Cerebellar cortex (tissue), 1 donor: ENCODE data around the gene INTS11.

ENCODE experiments used
- DNase-seq: peaks from one replicate; pipeline ENCODE4 v3.0.0-alpha.2; 2015; ENCODE audit warnings: low spot score

INTS11 gene

DNA sequence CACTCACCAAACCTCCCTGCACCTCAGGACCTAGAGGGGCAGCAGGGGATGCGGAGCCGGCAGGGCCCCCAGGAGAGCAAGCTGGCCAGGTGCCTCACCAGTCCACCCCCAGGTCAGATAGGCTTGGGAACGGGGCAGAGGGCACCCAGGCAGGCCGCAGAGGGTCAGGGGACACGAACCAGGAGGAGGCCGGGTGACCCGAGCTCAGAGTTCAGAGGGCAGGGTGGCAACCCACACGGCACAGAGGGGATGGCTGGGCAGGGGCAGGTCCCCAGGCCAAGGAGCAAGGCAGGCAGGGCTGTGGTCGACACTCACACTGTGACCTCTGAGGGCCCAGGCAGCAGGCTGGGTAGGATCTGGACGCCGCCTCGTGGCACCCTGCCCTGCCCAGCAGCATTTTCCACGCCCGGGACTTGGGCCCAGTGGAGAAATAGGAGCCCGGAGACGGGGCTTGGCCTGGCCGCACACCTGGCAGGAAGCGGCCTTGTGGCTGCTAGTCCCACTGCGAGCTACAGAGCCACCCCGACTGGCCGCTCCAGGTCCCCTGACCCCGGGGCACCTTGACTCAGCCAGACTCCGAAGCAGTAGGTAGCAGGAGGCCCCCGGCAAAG, 19.5 kb upstream of the INTS11 start:
- no peak for DNase-seq

DNA sequence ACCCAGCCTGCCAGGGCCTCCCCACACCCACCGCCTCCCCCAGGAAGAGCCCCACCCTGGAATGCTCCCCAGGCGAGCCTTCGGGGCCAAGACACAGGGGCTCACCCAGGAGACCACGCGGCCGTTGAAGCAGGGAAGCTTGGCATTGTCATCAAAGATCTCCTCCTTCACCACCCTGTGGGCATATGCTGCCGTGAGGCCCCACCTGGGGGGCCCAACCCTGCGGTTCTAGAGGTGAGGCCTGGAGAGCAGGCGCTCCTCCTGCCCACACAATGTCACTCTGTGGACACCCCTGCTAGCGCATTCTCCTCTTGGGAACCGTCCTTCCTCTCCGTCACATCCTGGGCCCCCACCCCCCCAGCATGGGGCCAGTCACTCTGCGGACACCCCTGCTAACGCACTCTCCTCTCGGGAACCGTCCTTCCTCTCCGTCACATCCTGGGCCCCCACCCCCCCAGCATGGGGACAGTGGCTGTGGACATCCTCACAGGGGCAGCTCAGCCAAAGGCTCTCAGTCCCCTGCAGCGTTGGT, 18.2 kb upstream of the INTS11 start:
- no peak for DNase-seq

DNA sequence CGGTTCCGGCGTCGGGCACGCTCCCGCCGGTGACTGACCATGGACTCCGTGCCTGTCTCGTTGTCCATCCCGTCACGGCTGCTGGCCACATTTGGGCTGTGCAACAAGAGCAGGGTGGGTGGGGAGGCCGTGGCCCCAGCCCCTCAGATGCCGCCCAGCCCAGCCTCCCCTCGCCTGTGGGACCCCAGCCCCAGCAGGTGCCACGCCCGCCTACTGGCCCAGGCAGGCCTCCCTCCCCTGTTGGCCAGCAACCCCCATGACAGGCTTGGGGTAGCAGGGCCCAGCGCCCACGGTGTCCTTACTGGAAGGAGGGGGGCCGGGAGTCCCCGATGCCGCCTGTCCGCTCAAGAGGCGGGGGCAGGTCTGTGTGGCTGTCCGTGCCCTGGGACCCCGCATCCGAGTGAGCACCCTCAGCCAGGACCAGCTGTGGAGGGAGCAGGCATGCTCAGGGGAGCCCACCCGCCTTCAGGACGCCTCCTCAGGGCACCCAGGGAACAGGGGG, 17.7 kb upstream of the INTS11 start:
- no peak for DNase-seq

DNA sequence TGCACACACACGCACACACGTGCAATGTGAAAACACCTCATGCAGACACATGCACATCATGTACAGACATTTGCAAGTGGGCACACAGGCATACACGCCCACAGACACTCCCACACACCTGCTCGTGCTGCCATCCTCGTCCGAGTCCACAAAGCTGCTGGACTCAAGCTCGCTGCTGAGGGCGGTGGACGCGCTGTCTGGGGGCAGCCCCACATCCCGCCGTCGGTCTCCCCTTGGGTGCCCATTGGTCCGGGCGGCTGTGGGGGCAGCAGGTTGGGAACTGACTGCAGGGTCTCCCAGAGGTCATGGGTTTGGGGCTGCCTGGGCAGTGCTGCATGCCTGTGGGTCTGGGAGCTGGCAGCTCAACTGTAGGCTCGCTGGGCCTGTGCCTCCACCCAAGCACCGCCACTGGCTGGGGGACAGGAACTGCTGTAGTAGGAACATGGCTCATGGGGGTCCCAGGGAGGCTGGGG, 17.1 kb upstream of the INTS11 start:
- no peak for DNase-seq

- no peak for DNase-seq
Observed at GRCh38 chr1:1340791-1341548, 16.5 kb upstream of the INTS11 start.

DNA sequence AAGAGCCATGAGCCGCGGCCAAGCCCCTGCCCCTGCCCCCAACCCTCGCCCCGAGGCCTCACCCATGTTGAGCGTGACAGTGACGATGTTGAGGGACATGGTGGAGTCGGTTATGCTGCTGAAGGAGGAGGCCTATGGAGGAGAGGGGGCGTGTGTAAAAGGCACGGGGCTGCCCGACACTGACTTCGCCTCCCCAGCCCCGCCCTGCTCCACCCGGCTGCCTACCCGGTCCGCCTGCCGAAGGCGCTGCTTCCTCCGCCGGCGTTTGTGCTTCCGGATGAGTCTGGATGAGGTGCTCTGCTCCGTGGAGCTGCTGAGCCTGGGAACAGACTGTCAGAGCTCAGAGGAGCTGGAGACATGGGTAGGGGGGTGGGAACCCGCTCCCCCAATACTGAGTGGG, 15.7 kb upstream of the INTS11 start:
- DNase-seq, result no peak

- DNase-seq, result no peak
Observed at GRCh38 chr1:1338278-1338677, 13.8 kb upstream of the INTS11 start.

DNA sequence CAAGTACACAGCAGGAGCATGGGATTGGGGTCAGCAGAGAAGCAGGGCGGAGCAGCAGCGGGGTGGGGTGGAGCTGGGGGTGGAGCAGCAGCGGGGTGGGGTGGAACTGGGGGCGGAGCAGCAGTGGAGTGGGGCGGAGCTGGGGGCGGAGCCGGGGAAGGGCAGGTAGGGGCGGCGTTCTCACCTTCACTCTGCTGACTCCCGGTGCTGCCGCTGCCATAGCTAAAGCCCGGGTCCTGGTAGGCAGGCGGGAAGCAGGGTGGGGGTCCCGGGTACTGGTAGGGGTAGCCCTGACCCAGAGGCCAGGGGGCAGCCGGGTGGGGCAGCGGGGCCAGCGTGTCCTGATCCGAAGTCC, 13.3 kb upstream of the INTS11 start:
- no peak for DNase-seq

DNA sequence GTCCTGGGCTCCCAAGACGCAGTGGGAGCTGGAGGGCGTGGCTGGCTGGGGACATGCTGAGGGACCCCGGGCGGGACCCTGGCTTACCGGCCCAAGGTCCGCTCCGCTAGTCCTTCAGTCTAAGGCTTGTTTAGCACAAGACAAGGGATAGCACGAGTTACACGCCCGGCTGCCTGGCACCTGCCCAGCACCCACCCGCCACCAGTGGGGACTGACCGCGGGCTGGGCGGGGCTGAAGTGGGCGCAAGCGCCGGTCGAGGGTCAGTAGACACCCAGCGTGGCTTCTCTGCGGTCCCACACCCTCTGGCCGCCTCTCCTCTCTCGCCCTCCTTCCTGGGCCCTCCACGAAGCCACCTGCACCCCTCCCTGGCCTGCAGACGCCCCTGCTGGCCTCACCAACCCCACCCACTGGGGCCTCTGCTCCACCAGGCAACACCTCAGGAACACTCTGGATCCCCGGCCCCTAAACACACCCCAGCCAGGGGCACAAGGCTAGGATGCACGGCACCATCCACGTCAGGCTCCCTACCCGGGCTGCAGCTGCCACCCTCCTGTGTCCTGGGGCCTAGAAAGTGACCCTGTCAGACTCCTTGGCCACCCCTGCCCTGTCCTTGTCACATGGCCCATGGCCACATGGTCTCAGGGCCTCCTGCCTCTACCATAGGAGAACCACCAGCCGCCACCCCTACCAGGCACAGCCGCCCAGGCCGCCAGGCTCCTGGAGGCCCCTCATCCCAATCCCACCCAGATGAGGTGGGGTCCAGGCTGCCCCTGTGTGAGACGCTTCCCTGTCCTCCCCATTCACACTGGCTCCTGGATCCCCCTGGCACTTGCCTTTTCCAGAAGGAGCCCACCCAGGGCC, 12.7 kb upstream of the INTS11 start:
- no peak for DNase-seq

- no peak for DNase-seq
Observed at GRCh38 chr1:1336446-1336845, 12.0 kb upstream of the INTS11 start.

DNA sequence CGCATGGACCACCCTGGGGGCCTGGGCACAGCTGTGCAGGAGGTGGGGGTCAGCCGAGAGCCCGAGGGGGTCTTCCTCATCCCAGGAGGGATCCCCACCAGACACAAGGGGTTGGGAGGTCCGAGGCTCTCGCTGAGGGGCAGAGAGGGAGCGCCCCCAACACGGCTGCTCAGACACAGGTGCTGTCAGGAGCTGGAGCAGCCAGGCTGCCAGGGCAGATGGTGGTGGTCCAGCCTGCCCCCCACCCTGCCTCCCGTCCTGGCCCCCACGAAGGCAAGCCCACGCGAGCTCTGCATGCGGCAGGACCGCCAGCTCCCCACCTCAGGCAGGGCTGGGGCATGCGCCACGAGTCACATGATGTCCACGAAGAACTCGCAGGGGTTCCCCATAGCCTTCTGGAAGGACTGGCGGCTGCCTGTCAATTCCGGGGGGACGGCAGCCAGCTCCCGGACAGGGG, 11.4 kb upstream of the INTS11 start:
- no peak for DNase-seq

GRCh38 chr1:1335283-1335682, 10.8 kb upstream of the INTS11 start:
- no peak for DNase-seq

DNA sequence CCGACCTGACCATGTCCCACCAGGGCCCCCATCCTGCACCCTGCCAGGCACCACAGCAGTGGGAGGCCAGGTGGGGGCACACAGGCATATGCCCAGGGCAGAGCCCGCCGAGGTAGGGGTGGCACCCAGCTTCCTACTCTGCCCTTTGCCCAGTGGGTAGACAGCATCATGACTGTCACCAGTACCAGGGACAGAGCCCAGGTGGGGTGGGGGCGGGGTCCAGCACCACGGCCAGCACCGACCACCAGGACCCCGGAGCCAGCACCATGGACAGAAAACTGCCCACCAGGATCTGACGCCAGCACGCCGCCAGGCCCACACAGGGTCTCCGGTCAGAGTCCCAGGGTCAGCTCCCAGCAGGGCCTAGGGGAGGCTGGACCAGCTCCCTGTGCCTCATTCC, 10.4 kb upstream of the INTS11 start:
- DNase-seq, result no peak

- no peak for DNase-seq
Observed at GRCh38 chr1:1333551-1334241, 9.2 kb upstream of the INTS11 start.

- no peak for DNase-seq
Observed at GRCh38 chr1:1332774-1333480, 8.5 kb upstream of the INTS11 start.

DNA sequence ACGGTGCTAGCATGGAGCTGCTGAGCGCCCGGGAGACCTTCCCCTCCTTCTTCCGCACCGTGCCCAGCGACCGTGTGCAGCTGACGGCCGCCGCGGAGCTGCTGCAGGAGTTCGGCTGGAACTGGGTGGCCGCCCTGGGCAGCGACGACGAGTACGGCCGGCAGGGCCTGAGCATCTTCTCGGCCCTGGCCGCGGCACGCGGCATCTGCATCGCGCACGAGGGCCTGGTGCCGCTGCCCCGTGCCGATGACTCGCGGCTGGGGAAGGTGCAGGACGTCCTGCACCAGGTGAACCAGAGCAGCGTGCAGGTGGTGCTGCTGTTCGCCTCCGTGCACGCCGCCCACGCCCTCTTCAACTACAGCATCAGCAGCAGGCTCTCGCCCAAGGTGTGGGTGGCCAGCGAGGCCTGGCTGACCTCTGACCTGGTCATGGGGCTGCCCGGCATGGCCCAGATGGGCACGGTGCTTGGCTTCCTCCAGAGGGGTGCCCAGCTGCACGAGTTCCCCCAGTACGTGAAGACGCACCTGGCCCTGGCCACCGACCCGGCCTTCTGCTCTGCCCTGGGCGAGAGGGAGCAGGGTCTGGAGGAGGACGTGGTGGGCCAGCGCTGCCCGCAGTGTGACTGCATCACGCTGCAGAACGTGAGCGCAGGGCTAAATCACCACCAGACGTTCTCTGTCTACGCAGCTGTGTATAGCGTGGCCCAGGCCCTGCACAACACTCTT, 7.7 kb upstream of the INTS11 start:
- DNase-seq, result no peak

- DNase-seq, result no peak
Observed at GRCh38 chr1:1331068-1331965, 6.9 kb upstream of the INTS11 start, which contains the start of gene TAS1R3. Gene TAS1R3 (plus strand): TSS chr1:1331280. CDS start chr1:1331346, 66 bp downstream.

DNA sequence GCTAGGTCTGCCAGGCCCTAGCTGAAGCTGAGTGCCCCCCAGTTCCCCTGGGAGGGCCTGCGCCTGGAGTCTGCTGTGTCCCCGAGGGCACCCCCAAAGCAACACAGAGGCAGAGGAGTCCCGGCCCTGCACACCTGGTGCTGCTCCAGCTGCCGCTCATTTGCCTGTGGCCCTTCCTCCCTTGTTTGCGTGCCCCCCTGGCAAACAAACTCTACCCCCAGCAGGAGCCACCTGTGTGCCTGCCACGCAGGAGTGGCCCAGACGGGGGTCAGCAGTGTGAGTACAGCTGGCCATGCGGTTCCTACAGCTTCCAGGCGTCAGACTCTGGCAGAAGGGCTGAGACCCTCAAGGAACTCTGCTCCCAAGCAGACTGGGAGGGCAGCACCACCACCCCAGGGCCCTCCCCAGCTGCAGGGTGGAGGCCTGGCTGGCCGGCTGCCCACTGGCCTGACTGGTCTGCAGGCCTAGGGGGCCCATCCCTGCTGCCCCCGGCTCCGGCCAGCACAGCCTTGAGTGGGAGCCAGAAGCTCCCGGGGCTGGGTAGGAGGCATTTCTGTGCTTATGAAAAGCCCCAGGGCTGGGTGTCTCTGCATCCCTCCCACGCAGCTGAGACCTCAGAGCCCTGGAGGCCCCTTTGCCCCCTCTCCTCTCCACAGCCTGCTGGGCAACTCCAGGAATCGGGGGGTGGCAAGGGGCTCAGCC, 6.1 kb upstream of the INTS11 start:
- DNase-seq, result no peak
